Activated CD4-positive, alpha-beta memory T cell treated with anti-CD3 and anti-CD28 coated beads, Interleukin-2, amount 10 ng/mL, durations not matched to agents 7 days and 5 days (primary cell): ENCODE measurements around the gene FPR1. TPM values are rescaled to one million over a fixed set of nuclear protein-coding genes. Genes with fewer than 3 reads are reported as not detected.
"Not testable (repeated sequence)": the region's sequence is repeated elsewhere in the genome, so short reads cannot be mapped to it uniquely, and the experiment has no call there.

ENCODE experiments used
- CTCF ChIA-PET: fragments of 350-600 bp; sonication (Branson Sonifier 250); formaldehyde crosslinking; loops from one replicate; lab custom pipeline; 2021; ENCODE audit warnings: antibody characterized with exemption, inconsistent platforms; lab: Charles Lee
- POLR2A ChIA-PET: fragments of 350-600 bp; sonication (Branson Sonifier 250); formaldehyde crosslinking; loops from one replicate; lab custom pipeline; 2021; ENCODE audit warnings: antibody characterized with exemption; lab: Charles Lee
- DNase-seq: peaks from one replicate; pipeline ENCODE4 v3.0.0-alpha.2; 2020
- H3K27ac Mint-ChIP-seq: one replicate; pipeline ENCODE4 v1.8.0; 2021; ENCODE audit warnings: mild to moderate bottlenecking, mixed read lengths
- H3K27me3 Mint-ChIP-seq: one replicate; pipeline ENCODE4 v1.8.0; 2021; ENCODE audit warnings: mixed read lengths
- H3K36me3 Mint-ChIP-seq: one replicate; pipeline ENCODE4 v1.8.0; 2021; ENCODE audit warnings: low read depth, mixed read lengths
- H3K4me1 Mint-ChIP-seq: one replicate; pipeline ENCODE4 v1.8.0; 2021; ENCODE audit warnings: mixed read lengths
- H3K4me3 Mint-ChIP-seq: one replicate; pipeline ENCODE4 v1.8.0; 2021; ENCODE audit warnings: mild to moderate bottlenecking, mixed read lengths
- H3K9me3 Mint-ChIP-seq: one replicate; pipeline ENCODE4 v1.8.0; 2021; ENCODE audit warnings: mixed read lengths
- total RNA-seq, 2 experiments: library from RNA; stranded (reverse); gene quantifications; one replicate each; pipeline ENCODE4 v1.2.3, GENCODE V29; 2021

FPR1 gene
- total RNA-seq, 2 experiments from 2014 or later, result not detected

DNA sequence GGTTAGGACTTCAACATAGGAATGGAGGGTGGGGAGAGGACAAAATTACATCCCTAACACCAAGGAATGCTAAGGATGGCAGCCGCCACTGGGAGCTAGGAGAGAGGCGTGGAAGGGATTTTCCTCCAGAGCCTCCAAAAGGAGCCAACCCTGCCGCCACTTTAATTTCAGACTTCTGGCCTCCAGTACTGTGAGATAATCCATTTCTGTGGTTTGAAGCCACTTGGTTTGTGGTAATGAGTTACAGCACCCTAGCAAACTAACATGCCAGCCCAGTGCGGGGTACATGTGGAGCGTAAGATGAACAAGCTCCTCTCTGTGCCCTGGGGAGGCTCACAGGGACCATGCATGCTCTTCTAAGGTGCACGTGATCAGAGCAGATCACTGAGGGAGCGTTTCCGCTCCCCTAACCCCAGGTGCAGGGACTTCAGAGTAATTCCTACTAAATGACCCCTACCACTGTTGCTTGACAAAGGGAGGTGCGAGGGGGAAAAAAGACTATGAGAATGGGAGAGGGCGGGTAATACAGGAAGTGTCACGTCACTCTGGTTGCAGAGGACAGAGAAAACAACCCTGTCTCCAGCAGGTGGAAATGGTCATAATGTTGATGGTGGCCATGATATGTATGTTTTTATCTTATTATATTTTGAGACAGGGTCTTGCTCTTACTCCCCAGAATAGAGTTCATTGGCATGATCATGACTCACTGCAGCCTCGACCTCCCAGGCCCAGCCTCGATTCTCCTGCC is 12.0 kb downstream of the FPR1 start:
- H3K4me1 Mint-ChIP-seq, result no peaks in the 10 kb centered on the region
- H3K27me3 Mint-ChIP-seq, result no peaks in the 10 kb centered on the region
- H3K9me3 Mint-ChIP-seq, result peaks cover 2% of the 10 kb centered on the region
- no peaks in the 10 kb centered on the region for H3K36me3 Mint-ChIP-seq
- CTCF ChIA-PET, result no interaction called here
- no peak overlapping the region for H3K27ac Mint-ChIP-seq
- POLR2A ChIA-PET, result no interaction called here
- no peak overlapping the region for H3K4me3 Mint-ChIP-seq
- no peak for DNase-seq

GRCh38 chr19:51738523-51738922 is 13.2 kb downstream of the FPR1 start:
- H3K4me1 Mint-ChIP-seq, H3K36me3 Mint-ChIP-seq, CTCF ChIA-PET, H3K9me3 Mint-ChIP-seq, H3K4me3 Mint-ChIP-seq, DNase-seq, H3K27me3 Mint-ChIP-seq, H3K27ac Mint-ChIP-seq, POLR2A ChIA-PET: not testable (repeated sequence)

DNA sequence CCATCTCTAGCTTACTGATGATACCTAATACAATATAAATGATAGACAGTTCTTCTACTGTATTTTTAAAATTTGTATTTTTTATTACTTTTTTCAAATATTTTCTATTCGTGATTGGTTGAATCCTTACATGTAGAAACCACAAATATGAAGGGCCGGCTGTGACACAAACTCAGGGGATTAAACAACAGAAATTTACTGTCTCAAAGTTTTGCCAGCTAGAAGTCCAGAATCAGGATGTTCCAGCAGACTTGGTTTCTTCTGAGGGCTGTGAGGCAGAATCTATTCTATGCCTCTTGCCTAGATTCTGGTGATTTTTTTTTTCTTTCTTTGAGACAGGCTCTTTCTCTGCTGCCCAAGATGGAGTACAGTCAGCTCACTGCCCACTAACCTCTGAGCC is 13.8 kb downstream of the FPR1 start:
- peaks cover 2% of the 10 kb centered on the region for H3K9me3 Mint-ChIP-seq
- no peaks in the 10 kb centered on the region for H3K27me3 Mint-ChIP-seq
- no peaks in the 10 kb centered on the region for H3K36me3 Mint-ChIP-seq
- no peak overlapping the region for H3K4me3 Mint-ChIP-seq
- DNase-seq, result no peak
- H3K27ac Mint-ChIP-seq, result no peak overlapping the region
- ChIA-PET CTCF (no interaction called here), POLR2A (no interaction called here)
- no peaks in the 10 kb centered on the region for H3K4me1 Mint-ChIP-seq

- POLR2A ChIA-PET, result no interaction called here
Measured at GRCh38 chr19:51737389-51737788, 14.3 kb downstream of the FPR1 start.

GRCh38 chr19:51735759-51736449 is 15.8 kb downstream of the FPR1 start:
- H3K36me3 Mint-ChIP-seq, result no peaks in the 10 kb centered on the region
- ChIA-PET POLR2A (no interaction called here), CTCF (no interaction called here)
- DNase-seq, result no peak
- peaks cover 2% of the 10 kb centered on the region for H3K9me3 Mint-ChIP-seq
- H3K4me3 Mint-ChIP-seq, result no peak overlapping the region
- H3K27me3 Mint-ChIP-seq, result no peaks in the 10 kb centered on the region
- H3K27ac Mint-ChIP-seq, result no peak overlapping the region
- no peaks in the 10 kb centered on the region for H3K4me1 Mint-ChIP-seq

More at GRCh38 chr19:51737389-51737788, 14.3 kb downstream of the FPR1 start:
- Mint-ChIP-seq H3K4me1 (no peaks in the 10 kb centered on the region), H3K4me3 (no peak overlapping the region), H3K27ac (no peak overlapping the region), H3K9me3 (peaks cover 2% of the 10 kb centered on the region), H3K36me3 (no peaks in the 10 kb centered on the region), H3K27me3 (no peaks in the 10 kb centered on the region)
- no peak for DNase-seq
- CTCF ChIA-PET, result no interaction called here

GRCh38 chr19:51733742-51734522 is 17.7 kb downstream of the FPR1 start:
- no peak for DNase-seq
- ChIA-PET CTCF (no interaction called here), POLR2A (no interaction called here)
- H3K27me3 Mint-ChIP-seq, result no peaks in the 10 kb centered on the region
- no peaks in the 10 kb centered on the region for H3K4me1 Mint-ChIP-seq
- no peaks in the 10 kb centered on the region for H3K36me3 Mint-ChIP-seq
- no peak overlapping the region for H3K27ac Mint-ChIP-seq
- H3K4me3 Mint-ChIP-seq, result no peak overlapping the region
- H3K9me3 Mint-ChIP-seq, result peaks cover under 1% of the 10 kb centered on the region

- Mint-ChIP-seq H3K36me3 (peaks cover 4% of the 10 kb centered on the region), H3K4me1 (no peaks in the 10 kb centered on the region), H3K4me3 (no peak overlapping the region), H3K9me3 (peaks cover 2% of the 10 kb centered on the region), H3K27ac (no peak overlapping the region), H3K27me3 (peaks cover 5% of the 10 kb centered on the region)
- no peak for DNase-seq
- ChIA-PET POLR2A (no interaction called here), CTCF (no interaction called here)
Measured at GRCh38 chr19:51729781-51730180, 21.9 kb downstream of the FPR1 start.

DNA sequence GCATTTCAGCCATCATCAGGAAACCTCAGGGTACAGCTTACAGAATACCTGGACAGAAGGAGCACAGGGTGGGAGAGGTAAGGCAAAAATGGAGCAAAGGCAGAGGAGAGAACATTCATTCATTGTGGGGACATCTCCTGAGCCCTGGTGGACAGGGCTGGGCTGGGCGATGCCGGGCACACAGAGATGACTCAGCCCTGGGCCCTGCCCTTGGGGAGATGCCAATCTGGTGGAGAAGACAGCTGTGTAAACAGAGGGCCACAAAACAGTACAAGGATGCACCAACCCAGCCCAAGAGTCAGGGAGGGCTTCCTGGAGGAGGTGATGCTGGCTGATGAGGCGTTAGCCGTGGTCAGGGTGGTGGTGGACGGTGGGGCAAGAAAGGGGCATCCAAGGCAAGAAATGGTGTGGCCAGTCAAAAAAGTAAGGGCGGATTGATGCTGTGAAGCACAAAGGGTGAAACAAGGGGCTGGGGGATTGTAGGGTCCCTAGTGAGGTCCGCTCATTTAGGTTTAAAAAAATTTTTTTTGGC is 24.3 kb downstream of the FPR1 start:
- no peak overlapping the region for H3K27ac Mint-ChIP-seq
- ChIA-PET POLR2A (no interaction called here), CTCF (no interaction called here)
- H3K4me3 Mint-ChIP-seq, result no peak overlapping the region
- no peak for DNase-seq
- peaks cover 2% of the 10 kb centered on the region for H3K9me3 Mint-ChIP-seq
- H3K27me3 Mint-ChIP-seq, result peaks cover 8% of the 10 kb centered on the region
- no peaks in the 10 kb centered on the region for H3K4me1 Mint-ChIP-seq
- H3K36me3 Mint-ChIP-seq, result peaks cover 4% of the 10 kb centered on the region

DNA sequence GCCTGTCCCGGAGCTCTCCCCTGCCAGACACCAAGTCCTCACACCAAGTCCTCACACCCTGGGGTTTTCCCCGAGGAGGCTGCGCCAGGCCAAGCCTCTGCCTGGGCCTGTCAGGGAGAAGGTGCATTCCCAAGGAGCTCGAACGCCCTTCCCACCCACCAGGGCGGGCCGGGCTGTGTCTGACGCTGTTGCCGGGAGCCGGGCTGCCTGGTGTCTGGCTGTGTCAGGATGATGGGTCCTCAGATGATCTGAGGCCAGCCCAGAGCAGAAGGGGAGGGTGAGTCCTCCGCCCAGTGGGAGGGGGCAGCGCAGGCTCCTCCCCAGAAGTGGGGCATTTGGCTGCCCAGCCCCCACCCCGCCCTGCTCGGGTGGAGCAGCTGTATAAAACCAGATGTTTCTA is 25.6 kb downstream of the FPR1 start:
- peaks cover 2% of the 10 kb centered on the region for H3K9me3 Mint-ChIP-seq
- H3K4me1 Mint-ChIP-seq, result no peaks in the 10 kb centered on the region
- CTCF ChIA-PET, result no interaction called here
- POLR2A ChIA-PET, result no interaction called here
- peaks cover 9% of the 10 kb centered on the region for H3K27me3 Mint-ChIP-seq
- no peak for DNase-seq
- H3K36me3 Mint-ChIP-seq, result peaks cover 4% of the 10 kb centered on the region
- H3K4me3 Mint-ChIP-seq, result no peak overlapping the region
- H3K27ac Mint-ChIP-seq, result no peak overlapping the region

- no peak for DNase-seq
- Mint-ChIP-seq H3K27ac (no peak overlapping the region), H3K4me1 (no peaks in the 10 kb centered on the region), H3K9me3 (peaks cover 2% of the 10 kb centered on the region), H3K4me3 (no peak overlapping the region), H3K36me3 (peaks cover 4% of the 10 kb centered on the region), H3K27me3 (peaks cover 17% of the 10 kb centered on the region)
- ChIA-PET CTCF (no interaction called here), POLR2A (no interaction called here)
Measured at GRCh38 chr19:51724543-51724942, 27.1 kb downstream of the FPR1 start.

GRCh38 chr19:51722492-51722891 is 29.2 kb downstream of the FPR1 start:
- ChIA-PET CTCF (no interaction called here), POLR2A (no interaction called here)
- no peak overlapping the region for H3K27ac Mint-ChIP-seq
- peaks cover 6% of the 10 kb centered on the region for H3K36me3 Mint-ChIP-seq
- no peak for DNase-seq
- H3K4me3 Mint-ChIP-seq, result no peak overlapping the region
- H3K27me3 Mint-ChIP-seq, result peaks cover 27% of the 10 kb centered on the region
- H3K9me3 Mint-ChIP-seq, result peaks cover 3% of the 10 kb centered on the region
- peaks cover 3% of the 10 kb centered on the region for H3K4me1 Mint-ChIP-seq

DNA sequence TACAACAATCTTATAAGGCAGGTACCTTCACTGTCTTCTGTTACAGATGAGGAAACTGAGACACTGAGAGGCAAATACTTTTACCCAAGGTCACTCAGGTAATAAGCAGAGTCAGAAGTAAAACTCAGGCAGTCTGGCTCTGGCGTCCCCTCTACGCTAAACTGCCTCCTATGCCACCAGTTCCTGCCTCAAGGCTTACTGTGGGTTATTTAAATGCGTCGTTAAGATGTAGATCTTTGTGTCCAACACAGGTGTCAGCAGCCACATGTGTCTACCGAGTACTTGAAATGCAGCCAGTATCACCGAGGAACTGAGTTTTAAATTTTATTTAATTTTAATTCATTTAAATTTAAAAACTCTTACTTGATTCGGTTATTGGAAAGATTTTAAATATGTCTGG is 29.8 kb downstream of the FPR1 start:
- Mint-ChIP-seq H3K27ac (no peak overlapping the region), H3K9me3 (peaks cover 3% of the 10 kb centered on the region), H3K36me3 (peaks cover 3% of the 10 kb centered on the region), H3K27me3 (peaks cover 27% of the 10 kb centered on the region), H3K4me3 (no peak overlapping the region), H3K4me1 (peaks cover 3% of the 10 kb centered on the region)
- ChIA-PET CTCF (no interaction called here), POLR2A (no interaction called here)
- no peak for DNase-seq
